ENCODE data around the gene GNGT2. TPM values are rescaled to one million over a fixed set of nuclear protein-coding genes. Genes with fewer than 3 reads are reported as not detected.

GNGT2 gene
- total RNA-seq, 2 experiments from 2014 or later = 13.3 to 32.6 TPM

GRCh38 chr17:49229805-49230600, 19.6 kb upstream of the GNGT2 start:
- no TSS peak for BruUV-seq (replicated peaks)
- H3K4me1 ChIP-seq (ENCODE audit: insufficient read depth, low read length, poor library complexity, severe bottlenecking) = peaks cover 9% of the 10 kb centered on the region
- H4K20me1 ChIP-seq (ENCODE audit: insufficient read depth, low read length) = no peaks in the 10 kb centered on the region
- ChIA-PET CTCF (ENCODE audit: unreplicated experiment) (interaction anchor here (0.6 kb wide), 1 partner anchor 38 kb away, joined by 4 read pairs; no protein-coding TSS in a partner anchor), POLR2A (no interaction called here)
- DNase-seq (ENCODE audit: low spot score) = no peak
- H3K9me3 ChIP-seq (ENCODE audit: low read length) = no peaks in the 10 kb centered on the region
- H3K27ac ChIP-seq (ENCODE audit: low read depth, low read length, poor library complexity, severe bottlenecking) = no peak overlapping the region
- peak overlapping the region; percentile 67 for H3K4me3 ChIP-seq (ENCODE audit: low read depth, low read length, poor library complexity, severe bottlenecking)
- H3K79me2 ChIP-seq (ENCODE audit: insufficient read depth, low read depth, low read length) = no peaks in the 10 kb centered on the region
- H3K9me2 ChIP-seq (ENCODE audit: insufficient read depth, low read length) = no peaks in the 10 kb centered on the region
- TF ChIP-seq EZH2phosphoT487 (IDR thresholded peaks at IDR 0.05; ENCODE audit: borderline replicate concordance, low read depth, low read length) (no peak), CTCF (conservative IDR thresholded peaks at IDR 0.05; ENCODE audit: low read length) (no peak)
- H3K36me3 ChIP-seq (ENCODE audit: insufficient read depth, low read length) = no peaks in the 10 kb centered on the region
- intact Hi-C loops (cut with micrococcal nuclease; ENCODE audit: unreplicated experiment) = loop anchor here (5.0 kb wide), 1 partner anchor 162 kb away; no protein-coding TSS in a partner anchor
- H2AFZ ChIP-seq (ENCODE audit: low read length) = no peak overlapping the region
- H3K4me2 ChIP-seq (ENCODE audit: low read length) = peak overlapping the region; percentile 88

- Histone ChIP-seq H3K9me3 (ENCODE audit: low read length) (no peaks in the 10 kb centered on the region), H3K9me2 (ENCODE audit: insufficient read depth, low read length) (no peaks in the 10 kb centered on the region), H3K79me2 (ENCODE audit: insufficient read depth, low read depth, low read length) (no peaks in the 10 kb centered on the region), H3K4me1 (ENCODE audit: insufficient read depth, low read length, poor library complexity, severe bottlenecking) (peaks cover 12% of the 10 kb centered on the region), H3K36me3 (ENCODE audit: insufficient read depth, low read length) (no peaks in the 10 kb centered on the region), H3K4me2 (ENCODE audit: low read length) (no peak overlapping the region), H3K4me3 (ENCODE audit: low read depth, low read length, poor library complexity, severe bottlenecking) (no peak overlapping the region), H4K20me1 (ENCODE audit: insufficient read depth, low read length) (no peaks in the 10 kb centered on the region), H2AFZ (ENCODE audit: low read length) (no peak overlapping the region), H3K27ac (ENCODE audit: low read depth, low read length, poor library complexity, severe bottlenecking) (no peak overlapping the region)
- ChIA-PET POLR2A (interaction anchor here (0.7 kb wide), 1 partner anchor 1039 kb away, joined by 3 read pairs; no protein-coding TSS in a partner anchor), CTCF (ENCODE audit: unreplicated experiment) (interaction anchor here (0.6 kb wide), 1 partner anchor 38 kb away, joined by 4 read pairs; no protein-coding TSS in a partner anchor)
- no TSS peak for BruUV-seq (replicated peaks)
- no peak for DNase-seq (ENCODE audit: low spot score)
- TF ChIP-seq EZH2phosphoT487 (IDR thresholded peaks at IDR 0.05; ENCODE audit: borderline replicate concordance, low read depth, low read length) = no peak
- intact Hi-C loops (cut with micrococcal nuclease; ENCODE audit: unreplicated experiment) = no loop called here
Measured at GRCh38 chr17:49229076-49229804, 18.9 kb upstream of the GNGT2 start.

GRCh38 chr17:49227436-49228261, 17.3 kb upstream of the GNGT2 start:
- no TSS peak for BruUV-seq (replicated peaks)
- peaks cover 25% of the 10 kb centered on the region for H3K4me1 ChIP-seq (ENCODE audit: insufficient read depth, low read length, poor library complexity, severe bottlenecking)
- H3K27ac ChIP-seq (ENCODE audit: low read depth, low read length, poor library complexity, severe bottlenecking) = no peak overlapping the region
- TF ChIP-seq CTCF (conservative IDR thresholded peaks at IDR 0.05; ENCODE audit: low read length) (peak; percentile 96), EZH2phosphoT487 (IDR thresholded peaks at IDR 0.05; ENCODE audit: borderline replicate concordance, low read depth, low read length) (no peak)
- no peaks in the 10 kb centered on the region for H3K9me2 ChIP-seq (ENCODE audit: insufficient read depth, low read length)
- H3K36me3 ChIP-seq (ENCODE audit: insufficient read depth, low read length) = peaks cover 6% of the 10 kb centered on the region; the same call in 1 of the 2 replicates
- peak; percentile 82 for DNase-seq (ENCODE audit: low spot score)
- no peaks in the 10 kb centered on the region for H3K9me3 ChIP-seq (ENCODE audit: low read length)
- ChIA-PET CTCF (ENCODE audit: unreplicated experiment) (interaction anchor here (1.3 to 2.9 kb wide), 2 partner anchors 10 to 47 kb away, joined by 3 to 11 read pairs; no protein-coding TSS in a partner anchor), POLR2A (interaction anchor here (0.5 to 0.7 kb wide), 2 partner anchors 143 to 448 kb away, joined by 3 read pairs; no protein-coding TSS in a partner anchor)
- H3K79me2 ChIP-seq (ENCODE audit: insufficient read depth, low read depth, low read length) = no peaks in the 10 kb centered on the region
- H2AFZ ChIP-seq (ENCODE audit: low read length) = no peak overlapping the region
- intact Hi-C loops (cut with micrococcal nuclease; ENCODE audit: unreplicated experiment) = loop anchor here (1.0 to 2.0 kb wide), 2 partner anchors 47 to 169 kb away; no protein-coding TSS in a partner anchor
- no peak overlapping the region for H3K4me2 ChIP-seq (ENCODE audit: low read length)
- no peaks in the 10 kb centered on the region for H4K20me1 ChIP-seq (ENCODE audit: insufficient read depth, low read length)
- no peak overlapping the region for H3K4me3 ChIP-seq (ENCODE audit: low read depth, low read length, poor library complexity, severe bottlenecking)
